Sigmoid colon (tissue), 4 donors: ENCODE data around the gene CIART.

Experiments
- CTCF ChIP-seq, 4 experiments: fragments of 450-650 bp in 3 of 4; fragments of 200-600 bp in 1 of 4; IDR thresholded peaks; one replicate each; pipeline ENCODE4 v1.5.1; 2016 to 2019; ENCODE audit warnings: antibody characterized with exemption in 4 of 4, mild to moderate bottlenecking in 3 of 4, moderate library complexity in 2 of 4
- EP300 ChIP-seq, 4 donors: sonication (generic); formaldehyde crosslinking; IDR thresholded peaks; one replicate each; pipeline ENCODE4 v1.6.1; 2017; ENCODE audit warnings: antibody characterized with exemption in 4 of 4
- POLR2A ChIP-seq, 2 donors: fragments of 450-650 bp; IDR thresholded peaks; one replicate each; pipeline ENCODE4 v1.6.1; 2016; ENCODE audit warnings: antibody characterized with exemption in 2 of 2, mild to moderate bottlenecking in 2 of 2, moderate library complexity in 2 of 2
- POLR2AphosphoS5 ChIP-seq, 4 donors: sonication (generic); formaldehyde crosslinking; IDR thresholded peaks; one replicate each; pipeline ENCODE4 v1.6.1; 2017; ENCODE audit warnings: antibody characterized with exemption in 4 of 4

- no peak for TF ChIP-seq POLR2AphosphoS5 (IDR thresholded peaks at IDR 0.05)
- TF ChIP-seq CTCF (IDR thresholded peaks at IDR 0.05), result no peak
- TF ChIP-seq EP300 (IDR thresholded peaks at IDR 0.05), result no peak
- TF ChIP-seq POLR2A (IDR thresholded peaks at IDR 0.05), result no peak
Observed at GRCh38 chr1:150321826-150322166, 39.4 kb downstream of the CIART start.
